Brain pericyte (primary cell): ENCODE data around the gene MRM2.

Experiments
- DNase-seq: peaks from one replicate; pipeline ENCODE4 v3.0.0-alpha.2; 2012; ENCODE audit warnings: low read depth, low spot score

Gene MRM2

GRCh38 chr7:2247141-2247995, 5.4 kb upstream of the MRM2 start:
- DNase-seq: no peak

- no peak for DNase-seq
Measured at GRCh38 chr7:2245883-2246675, 4.1 kb upstream of the MRM2 start.

GRCh38 chr7:2244404-2244995, 2.5 kb upstream of the MRM2 start:
- DNase-seq: no peak

- no peak for DNase-seq
Measured at GRCh38 chr7:2243458-2243857, 1.5 kb upstream of the MRM2 start.

- DNase-seq: no peak
Measured at GRCh38 chr7:2242541-2243429, 780 bp upstream of the MRM2 start.

GRCh38 chr7:2239242-2239641, 2.8 kb downstream of the MRM2 start:
- no peak for DNase-seq

GRCh38 chr7:2237109-2237602, 4.8 kb downstream of the MRM2 start:
- no peak for DNase-seq

- no peak for DNase-seq
Measured at GRCh38 chr7:2233926-2234325, 8.1 kb downstream of the MRM2 start.

- DNase-seq: peak; percentile 89
Measured at GRCh38 chr7:2232766-2233520, 9.1 kb downstream of the MRM2 start, which contains the start of gene MAD1L1. TSS of gene MAD1L1 (minus strand) at chr7:2232945. CDS start at chr7:2230133, 2,812 bp downstream.

- no peak for DNase-seq
Measured at GRCh38 chr7:2231992-2232765, 9.8 kb downstream of the MRM2 start.

GRCh38 chr7:2230882-2231281, 11.1 kb downstream of the MRM2 start:
- no peak for DNase-seq

GRCh38 chr7:2230226-2230625, 11.8 kb downstream of the MRM2 start:
- DNase-seq: no peak

- DNase-seq: no peak
Measured at GRCh38 chr7:2229467-2229866, 12.5 kb downstream of the MRM2 start.

GRCh38 chr7:2228921-2229320, 13.1 kb downstream of the MRM2 start:
- no peak for DNase-seq

GRCh38 chr7:2227699-2228098, 14.3 kb downstream of the MRM2 start:
- no peak for DNase-seq

- DNase-seq: no peak
Measured at GRCh38 chr7:2225830-2226229, 16.2 kb downstream of the MRM2 start.

GRCh38 chr7:2225336-2225735, 16.7 kb downstream of the MRM2 start:
- DNase-seq: no peak

GRCh38 chr7:2224934-2225333, 17.1 kb downstream of the MRM2 start:
- no peak for DNase-seq

GRCh38 chr7:2224491-2224928, 17.5 kb downstream of the MRM2 start:
- DNase-seq: no peak

- DNase-seq: no peak
Measured at GRCh38 chr7:2223321-2223720, 18.7 kb downstream of the MRM2 start.
